CD4-positive, alpha-beta memory T cell (primary cell): ENCODE data around the gene CYP2A7. TPM values are rescaled to one million over a fixed set of nuclear protein-coding genes. Genes with fewer than 3 reads are reported as not detected.
"Not testable (repeated sequence)": the region's sequence is repeated elsewhere in the genome, so short reads cannot be mapped to it uniquely, and the experiment has no call there.

Experiments
- CTCF ChIA-PET: fragments of 350-600 bp; sonication (Branson Sonifier 250); formaldehyde crosslinking; loops from one replicate; lab custom pipeline; 2021; ENCODE audit warnings: inconsistent platforms; ENCODE audit not compliant: partially characterized antibody; lab: Charles Lee
- POLR2A ChIA-PET: fragments of 350-600 bp; sonication (Branson Sonifier 250); formaldehyde crosslinking; loops from one replicate; lab custom pipeline; 2021; ENCODE audit not compliant: partially characterized antibody; lab: Charles Lee
- DNase-seq, 5 donors: peaks; one replicate each; pipeline versions ENCODE4 v3.0.0 to v3.0.0-alpha.2; 2020 to 2022; ENCODE audit warnings: mixed read lengths in 1 of 5
- H3K27ac ChIP-seq: one replicate; pipeline ENCODE4 v1.7.0; 2013; ENCODE audit warnings: low read depth, low read length
- H3K27me3 ChIP-seq: 2 replicates; pipeline ENCODE4 v1.7.0; 2013; ENCODE audit warnings: mild to moderate bottlenecking, low read length, moderate library complexity; ENCODE audit not compliant: insufficient read depth
- H3K36me3 ChIP-seq: 2 replicates; pipeline ENCODE4 v1.7.0; 2013; ENCODE audit warnings: mild to moderate bottlenecking, low read length, moderate library complexity; ENCODE audit not compliant: insufficient read depth
- H3K4me1 ChIP-seq: 2 replicates; pipeline ENCODE4 v1.7.0; 2013; ENCODE audit warnings: mild to moderate bottlenecking, low read length, moderate library complexity; ENCODE audit not compliant: insufficient read depth
- H3K4me3 ChIP-seq, 2 donors: one replicate each; pipeline ENCODE4 v1.7.0; 2013; ENCODE audit warnings: low read length in 2 of 2, mild to moderate bottlenecking in 1 of 2
- H3K9me3 ChIP-seq, 2 donors: one replicate each; pipeline ENCODE4 v1.7.0; 2013; ENCODE audit warnings: low read length in 2 of 2, control low read depth in 1 of 2; ENCODE audit not compliant: control insufficient read depth in 1 of 2
- H3K27ac Mint-ChIP-seq, 7 donors: one replicate each; pipeline ENCODE4 v1.8.0; 2020 to 2021; ENCODE audit warnings: mixed read lengths in 7 of 7, mild to moderate bottlenecking in 6 of 7, inconsistent platforms in 3 of 7, moderate library complexity in 3 of 7
- H3K27me3 Mint-ChIP-seq, 2 donors: one replicate each; pipeline ENCODE4 v1.8.0; 2020 to 2021; ENCODE audit warnings: mixed read lengths in 2 of 2
- H3K36me3 Mint-ChIP-seq, 2 donors: one replicate each; pipeline ENCODE4 v1.8.0; 2020 to 2021; ENCODE audit warnings: mixed read lengths in 2 of 2, inconsistent platforms in 1 of 2, mild to moderate bottlenecking in 1 of 2
- H3K4me1 Mint-ChIP-seq, 4 donors: one replicate each; pipeline ENCODE4 v1.8.0; 2020 to 2021; ENCODE audit warnings: mixed read lengths in 4 of 4, mild to moderate bottlenecking in 1 of 4
- H3K4me3 Mint-ChIP-seq, 8 donors: one replicate each; pipeline ENCODE4 v1.8.0; 2020 to 2021; ENCODE audit warnings: mixed read lengths in 8 of 8, mild to moderate bottlenecking in 7 of 8, moderate library complexity in 6 of 8, inconsistent platforms in 3 of 8
- H3K9me3 Mint-ChIP-seq, 8 donors: one replicate each; pipeline ENCODE4 v1.8.0; 2020 to 2021; ENCODE audit warnings: mixed read lengths in 8 of 8, mild to moderate bottlenecking in 5 of 8, inconsistent platforms in 3 of 8, moderate library complexity in 1 of 8
- intact Hi-C: fragments of 100-400 bp; cut with micrococcal nuclease; formaldehyde crosslinking; loops from one replicate; pipeline ENCODE4 v1.15.1; 2023
- polyA plus RNA-seq, 2 donors: library from polyadenylated mRNA; unstranded; fragments of 300-500 nt; fragmentation: Illumina TruSeq; gene quantifications; one replicate each; pipeline ENCODE4 v1.2.3, GENCODE V29; 2021
- total RNA-seq, 2 experiments: library from RNA; stranded (reverse); gene quantifications; one replicate each; pipeline ENCODE4 v1.2.3, GENCODE V29; 2021

The CYP2A7 gene
- total and polyA plus RNA-seq, 4 experiments from 2014 or later: not detected

- DNase-seq, H3K27me3 ChIP-seq, H3K4me3 ChIP-seq, H3K9me3 Mint-ChIP-seq, intact Hi-C loops, CTCF ChIA-PET, H3K4me3 Mint-ChIP-seq, H3K27ac Mint-ChIP-seq, H3K27ac ChIP-seq, H3K36me3 Mint-ChIP-seq, H3K36me3 ChIP-seq, POLR2A ChIA-PET, H3K9me3 ChIP-seq: not testable (repeated sequence)
- peaks cover 7 to 10% of the 10 kb centered on the region in 2 donors for H3K27me3 Mint-ChIP-seq
- H3K4me1 Mint-ChIP-seq: peaks cover 7 to 13% (median 10%) of the 10 kb centered on the region in 4 donors
- peaks cover 11% of the 10 kb centered on the region for H3K4me1 ChIP-seq
These were observed 15.1 kb upstream of the CYP2A7 start for GRCh38 chr19:40896843-40897789.

GRCh38 chr19:40896418-40896796 lies 14.4 kb upstream of the CYP2A7 start:
- no peak overlapping the region for H3K4me3 ChIP-seq
- Mint-ChIP-seq H3K36me3 (no peaks in the 10 kb centered on the region), H3K27me3 (peaks cover 13 to 14% of the 10 kb centered on the region in 2 donors), H3K27ac (no peak overlapping the region), H3K9me3 (peaks cover 0 to 1% (median 0%) of the 10 kb centered on the region in 8 donors), H3K4me1 (peaks cover 7 to 13% (median 10%) of the 10 kb centered on the region in 4 donors), H3K4me3 (no peak overlapping the region)
- ChIA-PET POLR2A (no interaction called here), CTCF (no interaction called here)
- no peak overlapping the region for H3K27ac ChIP-seq
- H3K4me1 ChIP-seq: peaks cover 11% of the 10 kb centered on the region
- no peaks in the 10 kb centered on the region for H3K9me3 ChIP-seq
- no peaks in the 10 kb centered on the region for H3K36me3 ChIP-seq
- intact Hi-C loops: no loop called here
- peaks cover 3% of the 10 kb centered on the region for H3K27me3 ChIP-seq
- DNase-seq: no peak

- H3K4me3 ChIP-seq: no peak overlapping the region
- ChIA-PET POLR2A (interaction anchor here (0.6 kb wide), 1 partner anchor 19 kb away, joined by 5 read pairs; no protein-coding TSS in a partner anchor), CTCF (no interaction called here)
- H3K9me3 Mint-ChIP-seq: peaks cover 0 to 4% (median 0%) of the 10 kb centered on the region in 8 donors
- H3K27ac ChIP-seq: no peak overlapping the region
- H3K27me3 Mint-ChIP-seq: peaks cover 19 to 28% of the 10 kb centered on the region in 2 donors
- H3K27me3 ChIP-seq: peaks cover 3% of the 10 kb centered on the region
- intact Hi-C loops: no loop called here
- H3K4me3 Mint-ChIP-seq: no peak overlapping the region
- DNase-seq: no peak
- no peaks in the 10 kb centered on the region for H3K36me3 Mint-ChIP-seq
- H3K36me3 ChIP-seq: no peaks in the 10 kb centered on the region
- H3K27ac Mint-ChIP-seq: no peak overlapping the region
- no peaks in the 10 kb centered on the region for H3K4me1 ChIP-seq
- no peaks in the 10 kb centered on the region for H3K9me3 ChIP-seq
- no peaks in the 10 kb centered on the region for H3K4me1 Mint-ChIP-seq
These were observed 11.1 kb upstream of the CYP2A7 start for GRCh38 chr19:40893112-40893511.

GRCh38 chr19:40889366-40889765 lies 7.3 kb upstream of the CYP2A7 start:
- POLR2A ChIA-PET: no interaction called here
- no peaks in the 10 kb centered on the region for H3K4me1 ChIP-seq
- no peak for DNase-seq
- Mint-ChIP-seq H3K4me1 (no peaks in the 10 kb centered on the region), H3K9me3 (peaks cover 0 to 4% (median 0%) of the 10 kb centered on the region in 8 donors), H3K36me3 (no peaks in the 10 kb centered on the region), H3K4me3 (no peak overlapping the region), H3K27ac (no peak overlapping the region), H3K27me3 (peaks cover 16 to 22% of the 10 kb centered on the region in 2 donors)
- H3K9me3 ChIP-seq: no peaks in the 10 kb centered on the region
- H3K4me3 ChIP-seq: no peak overlapping the region
- CTCF ChIA-PET: no interaction called here
- no peak overlapping the region for H3K27ac ChIP-seq
- H3K27me3 ChIP-seq: peaks cover 3% of the 10 kb centered on the region
- H3K36me3 ChIP-seq: no peaks in the 10 kb centered on the region
- intact Hi-C loops: no loop called here

- DNase-seq: no peak
- H3K9me3 ChIP-seq: no peaks in the 10 kb centered on the region
- POLR2A ChIA-PET: no interaction called here
- CTCF ChIA-PET: no interaction called here
- peaks cover 16 to 22% of the 10 kb centered on the region in 2 donors for H3K27me3 Mint-ChIP-seq
- no peaks in the 10 kb centered on the region for H3K36me3 ChIP-seq
- H3K27me3 ChIP-seq: no peaks in the 10 kb centered on the region
- peaks cover 0 to 4% (median 0%) of the 10 kb centered on the region in 8 donors for H3K9me3 Mint-ChIP-seq
- intact Hi-C loops: no loop called here
- H3K4me1 Mint-ChIP-seq: no peaks in the 10 kb centered on the region
- H3K36me3 Mint-ChIP-seq: no peaks in the 10 kb centered on the region
- H3K4me3 Mint-ChIP-seq: no peak overlapping the region
- H3K27ac Mint-ChIP-seq: peak overlapping the region in 1 of 7 donors; percentile 12
- no peak overlapping the region for H3K27ac ChIP-seq
- no peaks in the 10 kb centered on the region for H3K4me1 ChIP-seq
- no peak overlapping the region for H3K4me3 ChIP-seq
These were observed 6.2 kb upstream of the CYP2A7 start for GRCh38 chr19:40888191-40888590.

- H3K4me1 ChIP-seq, H3K4me3 Mint-ChIP-seq, CTCF ChIA-PET, H3K36me3 ChIP-seq, intact Hi-C loops, H3K36me3 Mint-ChIP-seq, H3K9me3 Mint-ChIP-seq, H3K27ac ChIP-seq, H3K9me3 ChIP-seq, H3K4me1 Mint-ChIP-seq, POLR2A ChIA-PET, H3K4me3 ChIP-seq, H3K27me3 ChIP-seq, DNase-seq: not testable (repeated sequence)
- Mint-ChIP-seq H3K27me3 (peaks cover 20 to 21% of the 10 kb centered on the region in 2 donors), H3K27ac (peak overlapping the region in 1 of 7 donors; percentile 52)
These were observed 2.3 kb upstream of the CYP2A7 start for GRCh38 chr19:40884187-40884931.

GRCh38 chr19:40879349-40879748 lies 2.7 kb downstream of the CYP2A7 start:
- CTCF ChIA-PET, H3K4me1 ChIP-seq, H3K4me3 ChIP-seq, intact Hi-C loops, H3K9me3 Mint-ChIP-seq, POLR2A ChIA-PET, DNase-seq, H3K27ac ChIP-seq, H3K36me3 Mint-ChIP-seq, H3K36me3 ChIP-seq, H3K27me3 ChIP-seq, H3K4me3 Mint-ChIP-seq, H3K9me3 ChIP-seq: not testable (repeated sequence)
- Mint-ChIP-seq H3K27me3 (peaks cover 31 to 34% of the 10 kb centered on the region in 2 donors), H3K27ac (peak overlapping the region in 1 of 7 donors; percentile 32), H3K4me1 (peaks cover 6 to 11% (median 10%) of the 10 kb centered on the region in 4 donors)
